ENCODE results near the gene SPATA12. TPM values are rescaled to one million over a fixed set of nuclear protein-coding genes. Genes with fewer than 3 reads are reported as not detected.

Gene SPATA12
- total and polyA plus RNA-seq, 4 donors = not detected

DNA sequence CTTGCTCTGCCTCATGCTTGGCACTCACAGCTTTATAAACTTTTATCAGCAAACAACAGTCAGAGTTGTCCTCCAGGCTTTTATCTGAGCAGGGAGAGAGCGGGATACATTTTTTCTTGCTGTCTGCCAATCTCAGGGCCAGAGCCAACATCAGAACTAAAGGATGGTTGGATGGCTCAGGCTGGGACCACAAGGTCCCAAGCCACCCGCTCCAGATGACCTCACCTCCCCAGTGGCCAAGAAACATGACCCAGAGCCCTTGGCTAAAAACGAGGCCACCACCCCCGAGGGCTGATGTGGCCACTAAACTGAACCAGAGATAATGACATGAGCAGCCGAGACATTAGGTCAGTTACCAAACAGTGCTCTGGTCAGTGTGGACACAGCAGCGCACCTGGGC, 18.8 kb upstream of the SPATA12 start:
- Histone ChIP-seq H3K27me3 (ENCODE audit: control insufficient read depth in 4 of 4, insufficient read depth in 4 of 4, low read length in 3 of 4) (no peaks in the 10 kb centered on the region), H3K36me3 (ENCODE audit: control insufficient read depth in 4 of 4, insufficient read depth in 3 of 4, low read depth in 1 of 4, low read length in 3 of 4) (no peaks in the 10 kb centered on the region), H3K9me3 (ENCODE audit: control insufficient read depth in 4 of 4, low read length in 3 of 4) (no peaks in the 10 kb centered on the region), H3K27ac (ENCODE audit: low read depth in 1 of 2, low read length in 2 of 2) (no peak overlapping the region), H3K9ac (ENCODE audit: low read depth in 1 of 2, low read length in 2 of 2) (no peak overlapping the region), H3K4me1 (ENCODE audit: control insufficient read depth in 4 of 4, insufficient read depth in 4 of 4, low read length in 3 of 4) (no peaks in the 10 kb centered on the region), H3K4me3 (ENCODE audit: low read depth in 1 of 3, low read length in 3 of 3) (no peak overlapping the region)
- 77% methylated on average over 6 of the region's 6 CpGs for WGBS
- TF ChIP-seq FOXA2 (IDR thresholded peaks at IDR 0.05) (no peak), REST (IDR thresholded peaks at IDR 0.05) (no peak), NR2F2 (IDR thresholded peaks at IDR 0.05) (no peak), FOXA1 (IDR thresholded peaks at IDR 0.05) (no peak), HNF4A (conservative IDR thresholded peaks at IDR 0.05) (no peak), HNF4G (IDR thresholded peaks at IDR 0.05) (no peak), YY1 (IDR thresholded peaks at IDR 0.05) (no peak), SP1 (IDR thresholded peaks at IDR 0.05) (no peak), EGR1 (IDR thresholded peaks at IDR 0.05; ENCODE audit: low read depth in 2 of 2) (no peak), RAD21 (IDR thresholded peaks at IDR 0.05) (no peak), GABPA (IDR thresholded peaks at IDR 0.05 in 1 of 2, conservative IDR thresholded peaks at IDR 0.05 in 1 of 2) (no peak), TAF1 (conservative IDR thresholded peaks at IDR 0.05) (no peak), RXRA (IDR thresholded peaks at IDR 0.05) (no peak)
- TF ChIP-seq, protein P1, sequence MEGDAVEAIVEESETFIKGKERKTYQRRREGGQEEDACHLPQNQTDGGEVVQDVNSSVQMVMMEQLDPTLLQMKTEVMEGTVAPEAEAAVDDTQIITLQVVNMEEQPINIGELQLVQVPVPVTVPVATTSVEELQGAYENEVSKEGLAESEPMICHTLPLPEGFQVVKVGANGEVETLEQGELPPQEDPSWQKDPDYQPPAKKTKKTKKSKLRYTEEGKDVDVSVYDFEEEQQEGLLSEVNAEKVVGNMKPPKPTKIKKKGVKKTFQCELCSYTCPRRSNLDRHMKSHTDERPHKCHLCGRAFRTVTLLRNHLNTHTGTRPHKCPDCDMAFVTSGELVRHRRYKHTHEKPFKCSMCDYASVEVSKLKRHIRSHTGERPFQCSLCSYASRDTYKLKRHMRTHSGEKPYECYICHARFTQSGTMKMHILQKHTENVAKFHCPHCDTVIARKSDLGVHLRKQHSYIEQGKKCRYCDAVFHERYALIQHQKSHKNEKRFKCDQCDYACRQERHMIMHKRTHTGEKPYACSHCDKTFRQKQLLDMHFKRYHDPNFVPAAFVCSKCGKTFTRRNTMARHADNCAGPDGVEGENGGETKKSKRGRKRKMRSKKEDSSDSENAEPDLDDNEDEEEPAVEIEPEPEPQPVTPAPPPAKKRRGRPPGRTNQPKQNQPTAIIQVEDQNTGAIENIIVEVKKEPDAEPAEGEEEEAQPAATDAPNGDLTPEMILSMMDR (IDR thresholded peaks at IDR 0.05; ENCODE audit: low read depth, low read length, missing input control) = no peak
- no peak for DNase-seq (ENCODE audit: low spot score)

- H3K36me3 ChIP-seq (ENCODE audit: control insufficient read depth in 4 of 4, insufficient read depth in 3 of 4, low read depth in 1 of 4, low read length in 3 of 4) = no peaks in the 10 kb centered on the region
- no peaks in the 10 kb centered on the region for H3K27me3 ChIP-seq (ENCODE audit: control insufficient read depth in 4 of 4, insufficient read depth in 4 of 4, low read length in 3 of 4)
- TF ChIP-seq ATF3 (IDR thresholded peaks at IDR 0.05) = no peak
- no peak for TF ChIP-seq HNF4A (conservative IDR thresholded peaks at IDR 0.05)
- no peak for TF ChIP-seq REST (IDR thresholded peaks at IDR 0.05)
- TF ChIP-seq FOXA1 (IDR thresholded peaks at IDR 0.05) = no peak
- TF ChIP-seq HNF4G (IDR thresholded peaks at IDR 0.05) = no peak
- TF ChIP-seq GABPA (IDR thresholded peaks at IDR 0.05 in 1 of 2, conservative IDR thresholded peaks at IDR 0.05 in 1 of 2) = no peak
- no peak for TF ChIP-seq RXRA (IDR thresholded peaks at IDR 0.05)
- TF ChIP-seq YY1 (IDR thresholded peaks at IDR 0.05) = no peak
- TF ChIP-seq ZBTB33 (IDR thresholded peaks at IDR 0.05) = no peak
- TF ChIP-seq TAF1 (conservative IDR thresholded peaks at IDR 0.05) = no peak
- no peak for TF ChIP-seq NR2F2 (IDR thresholded peaks at IDR 0.05)
- no peak for TF ChIP-seq RAD21 (IDR thresholded peaks at IDR 0.05)
- TF ChIP-seq MAX (IDR thresholded peaks at IDR 0.05) = no peak
- TF ChIP-seq SP1 (IDR thresholded peaks at IDR 0.05) = no peak
- TF ChIP-seq JUND (IDR thresholded peaks at IDR 0.05) = no peak
- TF ChIP-seq, protein P1 (IDR thresholded peaks at IDR 0.05; ENCODE audit: low read depth, low read length, missing input control) = no peak
- no peaks in the 10 kb centered on the region for H3K4me1 ChIP-seq (ENCODE audit: control insufficient read depth in 4 of 4, insufficient read depth in 4 of 4, low read length in 3 of 4)
- H3K27ac ChIP-seq (ENCODE audit: low read depth in 1 of 2, low read length in 2 of 2) = no peak overlapping the region
- H3K9ac ChIP-seq (ENCODE audit: low read depth in 1 of 2, low read length in 2 of 2) = no peak overlapping the region
- DNase-seq (ENCODE audit: low spot score) = no peak
- no peak overlapping the region for H3K4me3 ChIP-seq (ENCODE audit: low read depth in 1 of 3, low read length in 3 of 3)
- H3K9me3 ChIP-seq (ENCODE audit: control insufficient read depth in 4 of 4, low read length in 3 of 4) = no peaks in the 10 kb centered on the region
- WGBS = 0% methylated on average over 1 of the region's 1 CpG
These were observed 16.9 kb upstream of the SPATA12 start for GRCh38 chr3:57043518-57043917.

Data from liver (tissue), 9 donors.